HepG2 (cell line): ENCODE measurements around the gene PPP2R5C. TPM values are rescaled to one million over a fixed set of nuclear protein-coding genes. Genes with fewer than 3 reads are reported as not detected.

Experiments used
- ATAC-seq: fragments of 200-7000 bp; cut with Tn5 transposase; 3 replicates; pipeline ENCODE4 v1.9.1; 2020; ENCODE audit warnings: mild to moderate bottlenecking, moderate library complexity
- BruUV-seq: library from RNA; stranded (reverse); fragments of 400-500 nt; replicated peaks from 2 replicates; lab custom pipeline; 2021; lab: Mats Ljungman, UMichigan
- CTCF ChIA-PET: fragments of 300-600 bp; formaldehyde crosslinking; extraction: SDS; loops from one replicate; lab custom pipeline; 2021; ENCODE audit warnings: low total read pairs, inconsistent platforms, low intra/inter-chr PET ratio; lab: Yijun Ruan, JAX
- POLR2A ChIA-PET: fragments of 350-600 bp; sonication (Branson Sonifier 250); formaldehyde crosslinking; loops from one replicate; lab custom pipeline; 2020; ENCODE audit warnings: antibody characterized with exemption, inconsistent platforms; lab: Yijun Ruan, JAX
- DNase-seq: peaks from one replicate; pipeline ENCODE4 v3.0.0-alpha.2; 2015; ENCODE audit warnings: low spot score
- FAIRE-seq: peaks from 3 replicates; lab custom pipeline; 2011; peaks lifted over from hg19 to GRCh38; lab: Jason Lieb, UNC
- H2AFZ ChIP-seq: one replicate; pipeline ENCODE4 v1.6.1; 2011; ENCODE audit warnings: low read length, inconsistent platforms
- H3K27ac ChIP-seq: fragments of 300-600 bp; 3 replicates; pipeline ENCODE4 v1.8.0; 2011; ENCODE audit warnings: mixed run types, mild to moderate bottlenecking, mixed read lengths, low read length, inconsistent platforms; ENCODE audit not compliant: insufficient read depth; ENCODE audit errors: extremely low read length
- H3K27me3 ChIP-seq, 2 experiments: fragments of 200-600 bp in 1 of 2; 2 replicates in 1 of 2; 3 replicates in 1 of 2; pipeline versions ENCODE4 v1.6.0 to v1.8.0; 2011; ENCODE audit warnings: low read length in 2 of 2, mild to moderate bottlenecking in 2 of 2, moderate library complexity in 2 of 2, inconsistent platforms in 1 of 2; ENCODE audit not compliant: insufficient read depth in 2 of 2, control insufficient read depth in 1 of 2
- H3K36me3 ChIP-seq, 2 experiments: fragments of 200-600 bp in 1 of 2; replicated peaks in 1 of 2; 2 replicates in 1 of 2; 3 replicates in 1 of 2; pipeline versions ENCODE4 v1.5.1 to v1.8.0; 2011; ENCODE audit warnings: low read length in 2 of 2, inconsistent platforms in 1 of 2; ENCODE audit not compliant: insufficient read depth in 2 of 2, control insufficient read depth in 1 of 2
- H3K4me1 ChIP-seq: 2 replicates; pipeline ENCODE4 v1.5.1; 2012; ENCODE audit warnings: low read length, inconsistent platforms; ENCODE audit not compliant: insufficient read depth
- H3K4me2 ChIP-seq: 2 replicates; pipeline ENCODE4 v1.6.0; 2011; ENCODE audit warnings: low read depth, low read length, inconsistent platforms
- H3K4me3 ChIP-seq, 3 experiments: fragments of 200-600 bp in 1 of 3; sonication (generic), shearing (Covaris generic) in 1 of 3; replicated peaks in 1 of 3; 2 replicates each; pipeline ENCODE4 v1.5.1; 2011 to 2016; ENCODE audit warnings: low read length in 3 of 3, inconsistent platforms in 2 of 3, low read depth in 2 of 3, mild to moderate bottlenecking in 2 of 3, control low read depth in 1 of 3, mixed read lengths in 1 of 3; ENCODE audit not compliant: insufficient read depth in 1 of 3
- H3K79me2 ChIP-seq: one replicate; pipeline ENCODE4 v1.6.1; 2011; ENCODE audit warnings: low read length, inconsistent platforms; ENCODE audit not compliant: insufficient read depth
- H3K9ac ChIP-seq: 2 replicates; pipeline ENCODE4 v1.6.0; 2011; ENCODE audit warnings: mild to moderate bottlenecking, low read depth, low read length, inconsistent platforms; ENCODE audit not compliant: insufficient read depth
- H3K9me3 ChIP-seq: 2 replicates; pipeline ENCODE4 v1.5.1; 2012; ENCODE audit warnings: mild to moderate bottlenecking, low read length
- H4K20me1 ChIP-seq: 2 replicates; pipeline ENCODE4 v1.6.0; 2011; ENCODE audit warnings: inconsistent platforms, mild to moderate bottlenecking, low read length, moderate library complexity; ENCODE audit not compliant: insufficient read depth
- FOSL1 ChIP-seq: sonication (generic); formaldehyde crosslinking; IDR thresholded peaks from 2 replicates; pipeline ENCODE4 v1.9.0; 2021; ENCODE audit warnings: missing genetic modification reagents, borderline replicate concordance
- HIVEP1 ChIP-seq: sonication (generic); formaldehyde crosslinking; IDR thresholded peaks from 2 replicates; pipeline ENCODE4 v1.4.0; 2020; ENCODE audit warnings: mild to moderate bottlenecking, missing genetic modification reagents
- MAFF ChIP-seq: IDR thresholded peaks from 2 replicates; pipeline ENCODE4 v1.6.1; 2011; ENCODE audit warnings: low read depth, low read length, improper control_type of control experiment
- MAFK ChIP-seq, 2 experiments: IDR thresholded peaks in 1 of 2; conservative IDR thresholded peaks in 1 of 2; 2 replicates each; pipeline ENCODE4 v1.6.1; 2011; ENCODE audit warnings: improper control_type of control experiment in 2 of 2, low read length in 2 of 2
- MLX ChIP-seq: IDR thresholded peaks from 2 replicates; pipeline ENCODE4 v1.6.1; 2016
- NR2F1 ChIP-seq, 2 experiments: fragments of 450-650 bp in 1 of 2; formaldehyde crosslinking in 1 of 2; IDR thresholded peaks; 2 replicates each; pipeline versions ENCODE4 v1.5.0 to v1.6.1; 2016 to 2020; ENCODE audit warnings: mild to moderate bottlenecking in 1 of 2, missing compliant biosample characterization in 1 of 2, missing genetic modification reagents in 1 of 2, moderate library complexity in 1 of 2
- ONECUT2 ChIP-seq: sonication (generic); formaldehyde crosslinking; IDR thresholded peaks from 2 replicates; pipeline ENCODE4 v1.4.0; 2020; ENCODE audit warnings: missing genetic modification reagents
- TARDBP ChIP-seq: sonication (generic); formaldehyde crosslinking; IDR thresholded peaks from 2 replicates; pipeline ENCODE4 v1.8.0; 2022; ENCODE audit warnings: mild to moderate bottlenecking, missing genetic modification reagents
- TEAD3 ChIP-seq: optimal IDR thresholded peaks from 2 replicates; pipeline ENCODE3; 2016; ENCODE audit warnings: borderline replicate concordance
- ZBTB3 ChIP-seq: sonication (generic); formaldehyde crosslinking; IDR thresholded peaks from 2 replicates; pipeline ENCODE4 v1.4.0; 2020; ENCODE audit warnings: low read depth, mild to moderate bottlenecking, moderate library complexity, missing genetic modification reagents, borderline replicate concordance
- ZMYM2 ChIP-seq: sonication (generic); formaldehyde crosslinking; IDR thresholded peaks from 2 replicates; pipeline ENCODE4 v1.8.0; 2022; ENCODE audit warnings: mild to moderate bottlenecking, missing genetic modification reagents
- ZNF207 ChIP-seq: fragments of 450-650 bp; IDR thresholded peaks from 2 replicates; pipeline ENCODE4 v1.6.1; 2016; ENCODE audit warnings: antibody characterized with exemption, borderline replicate concordance
- ZNF256 ChIP-seq: sonication (generic); formaldehyde crosslinking; conservative IDR thresholded peaks from 2 replicates; pipeline ENCODE4 v1.4.0; 2020; ENCODE audit warnings: missing genetic modification reagents
- ZNF460 ChIP-seq: sonication (generic); formaldehyde crosslinking; IDR thresholded peaks from 2 replicates; pipeline ENCODE4 v1.5.1; 2020; ENCODE audit warnings: missing genetic modification reagents, mild to moderate bottlenecking, borderline replicate concordance
- ZNF691 ChIP-seq: sonication (generic); formaldehyde crosslinking; IDR thresholded peaks from 2 replicates; pipeline ENCODE4 v1.4.0; 2020; ENCODE audit warnings: missing genetic modification reagents, low read depth, mild to moderate bottlenecking, borderline replicate concordance
- ZNF746 ChIP-seq: sonication (generic); formaldehyde crosslinking; IDR thresholded peaks from 2 replicates; pipeline ENCODE4 v1.8.0; 2022; ENCODE audit warnings: mild to moderate bottlenecking, missing genetic modification reagents
- ZNF768 ChIP-seq: sonication (generic); formaldehyde crosslinking; IDR thresholded peaks from 2 replicates; pipeline ENCODE4 v1.4.0; 2020; ENCODE audit warnings: missing genetic modification reagents
- ZNF83 ChIP-seq: sonication (generic); formaldehyde crosslinking; IDR thresholded peaks from 2 replicates; pipeline ENCODE4 v1.4.0; 2020; ENCODE audit warnings: missing genetic modification reagents, mild to moderate bottlenecking, borderline replicate concordance
- WGBS: methylation state at CpG from one replicate; pipeline ENCODE4 v1.1.6; 2017; ENCODE audit warnings: low lambda C conversion rate; 5-methylcytosine and 5-hydroxymethylcytosine counted together
- in situ Hi-C: cut with HindIII; loops from 2 replicates; pipeline ENCODE4 v1.10.0; 2017; ENCODE audit warnings: low pct_unique_long_range_greater_than_20kb; ENCODE audit not compliant: extremely low pct_ligation_motif_present
- intact Hi-C: fragments of 100-400 bp; cut with micrococcal nuclease; formaldehyde crosslinking; loops from one replicate; pipeline ENCODE4 v1.10.0; 2022; ENCODE audit not compliant: unreplicated experiment
- polyA plus RNA-seq, 8 experiments: library from polyadenylated mRNA; depleted of rRNA in 3 of 8; stranded (reverse) in 7 of 8; unstranded in 1 of 8; fragments of >200 nt; fragmentation: Illumina TruSeq in 4 of 8; extraction: Trizol in 4 of 8; gene quantifications; 2 replicates each; pipeline versions ENCODE4 v1.2.1 to v1.2.3, GENCODE V29; 2011 to 2016; ENCODE audit warnings: low read depth in 4 of 8, missing spikeins in 1 of 8, mixed read lengths in 1 of 8; ENCODE audit not compliant: insufficient read depth in 1 of 8
- total RNA-seq, 5 experiments: library from RNA; depleted of rRNA; stranded (reverse); fragments of >200 nt; fragmentation: Illumina TruSeq; extraction: Trizol; gene quantifications; 2 replicates each; pipeline ENCODE4 v1.2.3, GENCODE V29; 2016; ENCODE audit warnings: low read depth in 1 of 5

Gene PPP2R5C
- total and polyA plus RNA-seq, 2 of the 13 experiments (the other 11 are each of a cell fraction or from before 2014, with no cell fraction given), result 74.3 to 78.5 TPM

DNA sequence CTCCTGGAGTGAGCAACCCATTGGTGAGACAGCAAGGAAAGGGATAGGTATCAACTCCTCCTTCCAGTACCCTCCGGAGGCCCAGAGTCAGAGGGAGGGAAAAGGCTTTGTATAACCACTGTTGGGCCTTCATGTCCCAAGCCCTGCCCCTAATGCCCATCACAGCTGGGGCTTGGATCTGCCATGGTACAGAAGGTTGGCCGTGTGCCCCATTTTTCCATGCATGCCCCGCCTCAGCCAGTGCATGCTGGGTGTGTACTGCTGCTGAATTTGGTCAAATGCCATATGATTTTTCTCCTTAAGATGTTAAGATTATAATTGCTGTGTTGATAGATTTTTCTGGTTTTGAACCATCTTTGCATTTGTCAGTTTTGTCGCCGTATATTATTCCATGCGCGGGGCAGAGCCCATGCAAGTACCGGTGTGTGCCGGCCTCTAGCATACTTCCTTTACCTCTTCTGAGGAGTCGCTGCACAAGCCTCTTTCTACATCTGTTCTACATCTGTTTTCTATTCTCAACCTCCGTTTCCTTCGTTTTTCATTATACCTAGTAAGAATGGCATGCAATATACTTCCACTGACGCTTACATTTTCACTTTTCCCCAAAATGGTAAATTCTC is 26.6 kb downstream of the PPP2R5C start:
- BruUV-seq, result no TSS peak
- DNase-seq (no peak), FAIRE-seq (no peak), ATAC-seq (no peak)
- H4K20me1 ChIP-seq, result no peaks in the 10 kb centered on the region
- H3K27ac ChIP-seq, result no peak overlapping the region
- TF ChIP-seq ZMYM2 (CRISPR knock-in tag) (no peak), ZNF768 (CRISPR knock-in tag) (no peak), MLX (no peak), ZNF207 (no peak), ZNF460 (no peak), TARDBP (CRISPR knock-in tag) (no peak), ZBTB3 (no peak), ONECUT2 (CRISPR knock-in tag) (no peak), FOSL1 (CRISPR knock-in tag) (no peak), ZNF256 (CRISPR knock-in tag) (no peak), ZNF83 (no peak), ZNF691 (CRISPR knock-in tag) (no peak), NR2F1 (CRISPR knock-in tag; IDR thresholded peaks at IDR 0.05) (no peak), TEAD3 (CRISPR knock-in tag) (no peak), HIVEP1 (CRISPR knock-in tag) (no peak), MAFF (no peak), MAFK (conservative IDR thresholded peaks at IDR 0.05 in 1 of 2, IDR thresholded peaks at IDR 0.05 in 1 of 2; ENCODE audit: low read length in 2 of 2) (no peak), ZNF746 (CRISPR knock-in tag) (no peak)
- intact Hi-C loops, result no loop called here
- CTCF ChIA-PET, result no interaction called here
- H3K9me3 ChIP-seq, result no peaks in the 10 kb centered on the region
- no peak overlapping the region for H2AFZ ChIP-seq
- no peak overlapping the region for H3K9ac ChIP-seq
- H3K36me3 ChIP-seq, result no peaks in the 10 kb centered on the region; a peak in 1 of 5 replicates
- H3K4me1 ChIP-seq, result no peaks in the 10 kb centered on the region
- no peak overlapping the region for H3K4me3 ChIP-seq
- no peaks in the 10 kb centered on the region for H3K79me2 ChIP-seq
- WGBS, result 96% methylated on average over 11 of the region's 13 CpGs
- H3K4me2 ChIP-seq, result no peak overlapping the region
- POLR2A ChIA-PET, result no interaction called here
- H3K27me3 ChIP-seq, result no peaks in the 10 kb centered on the region
- in situ Hi-C loops, result no loop called here
